HG02970 (cell line): Measurements from ENCODE around the gene CACNG7.

ENCODE experiments used
- ATAC-seq: cut with Tn5 transposase; IDR thresholded peaks from one replicate; pipeline ENCODE4 v1.9.1; 2021; ENCODE audit warnings: mild to moderate bottlenecking, moderate library complexity, moderate number of reproducible peaks; ENCODE audit not compliant: unreplicated experiment, low FRiP score

CACNG7 gene

DNA sequence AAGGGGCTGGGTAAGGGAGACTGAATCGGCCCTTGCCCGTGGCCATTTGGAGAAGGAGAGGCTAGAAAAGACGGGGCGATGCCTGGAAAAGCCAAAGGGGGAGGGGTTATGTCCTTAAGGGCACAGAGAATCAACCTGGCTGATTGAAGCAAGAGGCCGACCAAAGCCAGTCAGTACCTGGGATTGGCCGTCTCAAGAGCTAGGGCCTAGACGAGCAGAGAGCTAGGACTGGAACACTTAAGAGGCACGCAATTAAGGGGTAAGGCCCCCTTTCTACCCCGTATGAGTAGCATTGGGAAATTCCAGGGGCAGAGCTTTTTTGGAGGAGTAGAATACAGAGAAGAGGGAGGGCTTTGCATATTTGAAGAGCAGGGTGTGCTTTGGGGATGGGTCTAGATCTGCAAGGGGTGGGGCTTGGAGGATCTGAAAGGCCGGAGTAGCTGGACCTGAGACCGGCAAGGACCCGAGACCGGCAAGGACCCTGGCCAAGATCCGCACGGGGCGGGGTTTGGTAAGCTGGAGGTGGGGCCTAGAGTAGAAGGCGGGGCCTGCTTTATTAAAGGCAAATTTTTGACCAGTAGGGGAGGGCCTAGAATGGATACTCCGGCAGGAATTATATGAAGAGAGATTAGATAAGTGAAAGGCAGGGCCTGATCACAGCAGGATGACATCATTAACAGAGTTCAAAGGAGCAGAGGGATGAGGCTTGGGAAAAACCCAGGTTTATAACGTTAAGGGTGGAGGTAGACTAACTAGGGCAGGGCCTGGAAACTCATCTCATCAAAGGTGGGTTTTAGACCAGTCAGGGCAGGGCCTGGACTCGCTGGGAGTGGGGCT lies 71.7 kb downstream of the CACNG7 start:
- ATAC-seq, result no peak

DNA sequence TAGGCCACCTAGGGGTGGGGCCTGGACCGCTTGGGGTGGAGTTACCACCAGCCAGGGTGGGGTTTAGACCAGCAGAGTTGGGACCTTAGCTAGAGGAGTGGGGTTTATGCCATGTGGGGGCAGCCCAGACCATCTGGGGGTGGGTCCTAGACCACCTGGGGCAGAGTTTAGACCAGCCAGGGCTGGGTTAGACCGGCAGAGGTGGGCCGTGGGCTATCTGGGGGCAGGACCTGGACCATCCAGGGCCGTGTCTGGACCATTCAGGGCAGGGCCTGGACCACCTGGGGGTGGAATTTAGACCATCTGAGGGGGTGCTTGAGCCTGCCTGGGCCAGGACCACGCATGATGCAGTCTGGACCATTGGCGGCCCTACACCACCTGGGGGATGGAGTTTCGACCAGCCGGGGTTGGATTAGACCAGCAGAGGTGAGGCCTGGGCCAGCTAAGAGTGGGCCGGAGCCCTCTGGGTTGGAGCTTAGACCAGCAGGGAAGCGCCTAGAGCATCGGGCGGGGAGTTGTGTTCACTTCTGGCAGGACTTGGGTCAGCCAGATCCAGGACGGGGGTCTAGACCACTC lies 72.4 kb downstream of the CACNG7 start:
- ATAC-seq, result no peak

DNA sequence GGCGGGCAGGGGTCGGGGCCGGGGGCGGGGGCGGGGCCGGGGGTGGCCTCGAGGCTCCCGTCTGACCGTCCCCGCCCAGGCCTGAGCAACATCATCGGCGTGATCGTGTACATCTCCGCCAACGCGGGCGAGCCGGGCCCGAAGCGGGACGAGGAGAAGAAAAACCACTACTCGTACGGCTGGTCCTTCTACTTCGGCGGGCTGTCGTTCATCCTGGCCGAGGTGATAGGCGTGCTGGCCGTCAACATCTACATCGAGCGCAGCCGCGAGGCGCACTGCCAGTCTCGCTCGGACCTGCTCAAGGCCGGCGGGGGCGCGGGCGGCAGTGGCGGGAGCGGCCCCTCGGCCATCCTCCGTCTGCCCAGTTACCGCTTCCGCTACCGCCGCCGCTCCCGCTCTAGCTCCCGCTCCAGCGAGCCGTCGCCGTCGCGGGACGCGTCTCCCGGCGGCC lies 72.9 kb downstream of the CACNG7 start:
- no peak for ATAC-seq

DNA sequence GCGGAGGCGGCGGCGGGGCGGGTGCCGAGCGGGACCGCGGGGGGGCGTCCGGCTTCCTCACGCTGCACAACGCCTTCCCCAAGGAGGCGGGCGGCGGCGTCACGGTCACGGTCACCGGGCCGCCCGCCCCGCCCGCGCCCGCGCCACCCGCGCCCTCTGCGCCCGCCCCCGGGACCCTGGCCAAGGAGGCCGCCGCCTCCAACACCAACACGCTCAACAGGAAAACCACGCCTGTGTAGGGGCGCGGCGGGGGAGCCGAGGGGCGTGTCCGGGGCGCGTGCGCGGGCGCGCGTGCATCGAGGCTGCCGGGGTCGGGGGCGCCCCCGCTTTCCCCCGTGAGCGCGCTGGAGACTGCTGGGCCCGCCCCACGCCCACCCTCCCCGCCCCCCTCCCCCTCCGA lies 73.5 kb downstream of the CACNG7 start:
- ATAC-seq, result no peak

DNA sequence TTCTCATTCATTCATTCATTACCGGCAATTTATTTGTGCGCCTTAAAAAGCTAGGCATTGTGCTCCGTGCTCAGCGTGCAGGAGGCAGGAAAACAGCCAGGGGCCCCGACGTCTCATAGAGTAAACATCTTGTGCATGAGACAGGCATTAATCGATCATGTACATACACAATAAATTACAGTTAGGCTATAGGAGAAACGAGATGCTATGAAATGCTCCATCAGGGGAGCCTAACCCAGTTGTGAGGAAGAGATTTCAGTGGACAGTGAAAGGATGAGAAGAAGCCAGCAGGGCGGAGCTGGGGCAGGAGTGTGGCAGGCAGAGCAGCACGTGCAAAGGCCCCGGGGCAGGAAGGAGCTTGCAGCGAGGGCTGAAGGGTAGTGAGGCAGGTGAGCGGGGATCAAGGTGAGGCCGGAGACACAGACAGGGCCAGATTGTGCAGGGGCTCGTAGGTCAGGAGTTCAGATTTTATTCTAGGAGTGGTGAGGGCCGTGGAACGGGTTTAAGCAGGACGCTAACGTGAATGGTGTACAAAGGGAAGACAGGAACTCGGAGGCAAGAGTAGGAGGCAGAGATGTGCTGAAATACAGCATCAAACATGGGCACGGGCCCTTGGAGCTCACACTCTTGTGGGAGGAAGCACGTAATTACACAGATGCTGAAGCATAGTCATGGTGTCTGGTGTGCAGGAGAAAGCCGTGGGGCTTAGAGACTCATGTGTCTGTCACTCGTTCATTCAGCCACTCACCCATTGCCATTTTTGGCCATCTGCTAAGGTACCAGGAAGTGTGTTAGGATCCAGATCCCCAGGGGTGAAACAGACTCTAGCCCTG lies 74.6 kb downstream of the CACNG7 start:
- ATAC-seq, result no peak

DNA sequence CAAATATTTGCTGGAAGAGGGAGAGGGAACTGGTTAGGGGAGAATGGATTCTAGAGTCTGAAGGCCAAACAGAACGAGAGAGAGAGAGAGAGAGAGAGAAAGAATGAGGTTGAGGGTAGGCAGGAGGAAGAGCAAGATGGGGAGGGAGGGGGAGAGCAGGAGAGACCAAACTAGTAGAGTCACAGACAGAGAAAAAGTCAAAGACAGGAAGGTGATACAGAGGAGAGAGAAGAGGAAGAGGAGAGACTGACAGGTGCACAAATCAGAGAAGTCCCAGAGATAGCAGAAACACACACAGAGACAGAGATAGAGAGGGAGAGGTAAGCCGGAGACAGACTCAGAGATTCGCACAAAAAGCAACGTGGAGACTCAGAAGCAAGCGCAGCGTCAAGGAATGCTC lies 76.8 kb downstream of the CACNG7 start:
- no peak for ATAC-seq

DNA sequence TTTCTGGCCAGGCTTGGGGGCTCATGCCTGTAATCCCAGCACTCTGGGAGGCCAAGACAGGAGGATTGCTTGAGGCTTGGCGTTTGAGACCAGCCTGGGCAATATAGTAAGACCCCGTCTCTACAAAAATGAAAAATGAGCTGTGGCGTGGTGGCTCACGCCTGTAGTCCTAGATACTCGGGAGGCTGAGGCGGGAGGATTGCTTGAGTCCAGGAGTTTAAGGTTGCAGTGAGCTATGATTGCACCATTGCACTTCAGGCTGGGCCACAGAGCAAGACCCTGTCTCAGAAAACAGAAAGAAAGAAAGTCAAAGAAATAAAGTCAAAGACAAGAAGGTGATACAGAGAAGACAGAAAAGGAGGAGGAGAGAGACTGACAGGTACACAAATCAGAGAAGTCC lies 79.9 kb downstream of the CACNG7 start:
- ATAC-seq, result no peak

DNA sequence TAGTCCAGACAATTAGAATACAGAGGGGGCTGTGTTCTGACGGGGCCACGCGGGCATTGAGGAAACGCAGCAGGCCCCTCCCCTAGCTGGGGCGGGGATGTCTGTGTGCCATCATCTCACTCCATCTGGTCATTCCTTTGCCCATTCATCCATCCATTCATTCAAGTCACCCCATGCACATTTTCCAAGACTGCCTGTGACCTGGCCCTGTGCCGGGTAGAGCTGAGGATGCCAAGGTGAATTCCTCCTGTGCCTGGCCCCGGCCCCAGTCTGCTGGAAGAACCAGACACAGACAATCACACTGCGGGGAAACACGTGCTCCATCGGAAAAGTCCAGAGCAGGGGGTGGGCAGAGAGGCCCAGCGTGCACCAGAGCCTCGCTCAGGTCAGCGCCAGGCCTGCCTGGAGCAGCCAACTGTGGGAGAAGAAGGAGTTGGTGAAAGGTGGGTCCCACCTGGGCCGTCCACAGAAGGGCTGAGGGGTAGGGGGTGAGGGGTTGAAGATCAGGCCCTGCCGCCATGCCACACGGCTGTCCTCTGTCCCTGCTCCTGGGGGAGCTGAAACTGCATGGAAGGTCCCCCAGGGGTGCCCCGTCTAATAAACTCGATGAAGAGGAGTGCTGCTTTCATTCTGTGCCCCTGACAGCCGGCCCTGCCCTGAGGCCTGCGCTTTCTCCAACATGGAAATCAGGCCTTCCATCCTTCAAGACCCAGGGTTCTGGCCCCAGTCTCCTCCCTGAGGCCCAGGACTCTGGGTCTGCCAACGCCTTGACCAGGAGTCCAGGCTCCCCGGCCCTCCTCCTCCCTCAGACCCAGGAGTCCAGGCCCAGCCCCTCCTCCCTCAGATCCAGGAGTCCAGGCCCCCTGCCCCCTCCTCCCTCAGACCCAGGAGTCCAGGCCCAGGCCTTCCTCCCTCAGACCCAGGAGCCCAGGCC lies 80.8 kb downstream of the CACNG7 start:
- no peak for ATAC-seq

DNA sequence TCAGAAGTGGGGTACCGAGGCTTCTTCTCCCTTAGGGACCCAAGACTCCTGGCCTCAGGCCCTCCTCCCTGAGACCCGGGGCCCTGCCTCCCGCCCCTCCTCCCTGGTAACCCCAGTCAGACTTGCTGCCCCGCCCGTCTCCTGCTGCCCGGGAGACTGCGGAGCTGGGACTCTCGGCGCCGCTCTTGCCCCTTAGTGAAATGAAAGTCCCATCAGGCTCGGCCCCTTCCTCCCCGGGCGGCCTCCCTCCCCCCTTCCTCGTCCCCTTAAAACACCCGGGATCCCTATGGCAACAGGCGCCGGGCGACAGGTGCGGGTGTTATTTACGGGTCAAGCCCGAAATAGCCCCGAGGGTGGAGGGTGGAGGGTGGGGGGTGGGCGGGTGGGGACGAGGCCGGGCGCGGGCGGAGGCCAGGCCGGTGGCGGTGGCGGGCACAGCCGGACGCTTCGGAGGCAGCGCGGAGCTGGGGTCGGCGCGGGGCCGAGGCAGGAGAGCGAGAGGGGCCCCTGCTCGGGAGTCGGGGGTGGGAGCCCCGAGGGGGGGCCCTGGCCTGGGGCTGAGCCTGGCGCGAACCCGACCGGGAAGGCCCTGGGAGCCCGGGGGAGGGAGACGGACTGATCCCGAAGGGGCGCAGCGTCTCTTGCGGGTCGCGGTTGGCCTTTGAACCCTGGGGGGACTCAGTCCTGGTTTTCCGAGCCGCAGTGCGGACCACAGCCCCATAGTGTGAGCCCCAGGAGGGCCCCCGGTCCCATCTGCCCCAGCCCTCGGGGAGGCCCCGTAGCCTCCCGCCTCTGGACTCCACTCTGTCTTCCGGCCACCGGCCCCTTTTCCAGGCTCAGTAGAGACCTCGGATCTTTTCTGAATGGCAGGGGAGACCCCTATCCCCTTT lies 82.4 kb downstream of the CACNG7 start, which contains the start of gene CACNG6:
Gene CACNG6 (plus strand): TSS at position 414 of the 890 bp plus-strand sequence. CDS start 1,241 bp downstream, outside the sequence.
- no peak for ATAC-seq

DNA sequence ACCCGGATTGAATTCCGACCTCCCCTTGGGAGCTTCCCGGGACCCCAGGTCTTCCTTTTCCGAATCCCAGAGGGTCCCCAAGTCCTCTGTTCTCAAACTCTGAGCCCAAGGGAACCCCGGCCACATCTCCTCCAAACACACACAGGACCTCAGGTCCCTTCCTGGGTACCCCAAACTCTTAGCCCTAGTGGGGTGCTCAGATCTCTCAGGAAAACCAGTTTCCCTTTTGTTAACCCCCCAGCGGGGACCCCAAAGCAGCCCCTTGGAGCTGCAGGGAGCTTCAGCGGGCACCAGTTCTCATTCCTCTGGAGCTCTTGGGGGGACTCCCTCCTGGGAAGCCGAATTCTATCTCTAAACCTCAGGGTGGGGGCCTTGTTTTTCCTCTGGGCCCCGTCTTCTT lies 83.1 kb downstream of the CACNG7 start:
- no peak for ATAC-seq

DNA sequence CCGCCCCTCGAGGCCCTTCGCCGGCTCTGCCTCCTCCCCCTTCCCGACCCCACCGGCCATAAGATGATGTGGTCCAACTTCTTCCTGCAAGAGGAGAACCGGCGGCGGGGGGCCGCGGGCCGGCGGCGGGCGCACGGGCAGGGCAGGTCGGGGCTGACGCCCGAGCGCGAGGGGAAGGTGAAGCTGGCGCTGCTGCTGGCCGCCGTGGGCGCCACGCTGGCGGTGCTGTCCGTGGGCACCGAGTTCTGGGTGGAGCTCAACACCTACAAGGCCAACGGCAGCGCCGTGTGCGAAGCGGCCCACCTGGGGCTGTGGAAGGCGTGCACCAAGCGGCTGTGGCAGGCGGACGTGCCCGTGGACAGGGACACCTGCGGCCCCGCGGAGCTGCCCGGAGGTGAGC lies 83.7 kb downstream of the CACNG7 start:
- no peak for ATAC-seq

DNA sequence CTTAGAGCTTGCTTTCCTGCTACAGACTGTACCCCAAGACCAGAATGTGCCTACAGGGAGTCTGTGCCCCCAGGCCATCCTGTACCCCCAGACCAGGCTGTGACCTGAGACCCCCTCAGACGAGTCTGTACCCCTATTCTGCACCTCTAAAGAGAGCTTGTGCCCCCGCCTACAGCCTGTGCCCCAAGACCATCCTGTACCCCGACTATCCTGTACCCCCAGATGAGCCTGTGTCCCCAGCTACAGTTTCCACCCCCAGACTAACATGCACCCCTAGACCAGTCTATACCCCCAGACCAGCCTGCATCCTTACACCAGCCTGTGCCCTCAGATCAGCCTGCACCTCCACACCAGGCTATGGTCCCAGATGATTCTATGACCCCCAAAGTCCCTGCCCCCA lies 84.4 kb downstream of the CACNG7 start:
- ATAC-seq, result no peak
